BLaER1 treated with 17β-estradiol and CSF1 and Interleukin-3, amounts not matched to agents 10 nM and 100 nM (cell line): ENCODE data around the gene ABITRAM.

ENCODE experiments used
- H3K27ac ChIP-seq, 11 experiments: shearing (Covaris generic); formaldehyde crosslinking; 2 replicates each; pipeline ENCODE4 v1.8.1; 2022
- H3K27me3 ChIP-seq, 11 experiments: shearing (Covaris generic); formaldehyde crosslinking; 2 replicates each; pipeline ENCODE4 v1.8.1; 2022
- H3K36me3 ChIP-seq, 11 experiments: shearing (Covaris generic); formaldehyde crosslinking; 2 replicates each; pipeline ENCODE4 v1.8.1; 2022
- H3K4me1 ChIP-seq, 10 experiments: shearing (Covaris generic); formaldehyde crosslinking; 2 replicates each; pipeline ENCODE4 v1.8.1; 2022
- H3K4me2 ChIP-seq, 11 experiments: shearing (Covaris generic); formaldehyde crosslinking; 2 replicates each; pipeline ENCODE4 v1.8.1; 2022
- H3K4me3 ChIP-seq, 10 experiments: shearing (Covaris generic); formaldehyde crosslinking; 2 replicates each; pipeline ENCODE4 v1.8.1; 2022
- H3K9ac ChIP-seq, 11 experiments: shearing (Covaris generic); formaldehyde crosslinking; 2 replicates each; pipeline ENCODE4 v1.8.1; 2022
- H3K9me3 ChIP-seq, 11 experiments: shearing (Covaris generic); formaldehyde crosslinking; replicated peaks in 1 of 11; 2 replicates each; pipeline ENCODE4 v1.8.1; 2022
- H4K20me1 ChIP-seq, 11 experiments: shearing (Covaris generic); formaldehyde crosslinking; 2 replicates each; pipeline ENCODE4 v1.8.1; 2022
- Cebpa-rat ChIP-seq, 11 experiments: shearing (Covaris generic); IDR thresholded peaks; 2 replicates each; pipeline ENCODE4 v1.8.1; 2022

Gene ABITRAM

DNA sequence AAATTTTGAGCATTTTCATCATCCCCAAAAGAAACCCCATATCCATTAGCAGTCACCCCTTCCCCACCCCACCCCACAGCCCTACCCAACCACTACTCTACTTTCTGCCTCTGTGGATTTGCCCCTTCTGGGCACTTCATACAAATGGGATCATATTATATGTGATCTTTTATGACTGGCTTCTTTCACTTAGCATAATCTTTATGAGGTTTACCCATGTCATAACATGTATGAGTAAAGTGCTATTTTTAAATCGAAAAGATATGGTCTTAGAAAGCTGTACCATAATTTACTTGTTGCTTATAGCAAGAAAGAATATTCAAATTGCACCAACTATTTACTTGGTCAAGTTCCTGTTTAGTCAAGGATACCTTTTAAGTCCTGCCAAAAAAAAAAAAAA is 13.0 kb upstream of the ABITRAM start:
- TF ChIP-seq Cebpa-rat (IDR thresholded peaks at IDR 0.05), result no peak
- Histone ChIP-seq H3K4me3 (no peak overlapping the region), H3K36me3 (peaks cover 74 to 100% (median 98%) of the 10 kb centered on the region in 11 experiments), H3K4me1 (no peaks in the 10 kb centered on the region), H3K27me3 (no peaks in the 10 kb centered on the region), H3K9ac (no peak overlapping the region), H3K4me2 (no peak overlapping the region), H3K27ac (no peak overlapping the region), H3K9me3 (no peaks in the 10 kb centered on the region), H4K20me1 (no peaks in the 10 kb centered on the region; a peak in 1 of 22 replicates)

DNA sequence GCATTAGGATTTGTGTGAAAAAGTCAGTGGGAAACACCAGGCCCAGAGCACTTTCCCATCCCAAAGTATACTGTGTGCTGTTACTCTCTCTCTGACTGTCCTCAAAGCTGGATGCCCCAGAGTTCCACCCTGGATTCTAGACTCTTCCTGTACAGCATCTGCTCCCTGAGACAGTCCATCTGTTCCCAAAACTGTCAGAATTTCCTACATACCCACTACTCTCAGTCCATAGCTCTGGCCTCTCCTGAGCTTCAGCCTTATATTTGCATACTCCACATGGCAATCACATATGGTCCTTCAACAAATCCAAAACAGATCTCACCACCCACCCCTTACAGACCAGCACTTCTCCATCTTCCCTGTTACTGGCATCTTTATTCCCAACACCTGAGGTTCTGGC is 9.7 kb upstream of the ABITRAM start:
- no peak overlapping the region for H3K4me3 ChIP-seq
- H3K4me2 ChIP-seq, result no peak overlapping the region
- no peaks in the 10 kb centered on the region for H3K27me3 ChIP-seq
- H3K9me3 ChIP-seq, result no peaks in the 10 kb centered on the region
- H4K20me1 ChIP-seq, result no peaks in the 10 kb centered on the region; a peak in 1 of 22 replicates
- no peak overlapping the region for H3K9ac ChIP-seq
- no peak overlapping the region for H3K27ac ChIP-seq
- H3K4me1 ChIP-seq, result no peaks in the 10 kb centered on the region
- TF ChIP-seq Cebpa-rat (IDR thresholded peaks at IDR 0.05), result no peak
- H3K36me3 ChIP-seq, result peaks cover 84 to 100% (median 98%) of the 10 kb centered on the region in 11 experiments

DNA sequence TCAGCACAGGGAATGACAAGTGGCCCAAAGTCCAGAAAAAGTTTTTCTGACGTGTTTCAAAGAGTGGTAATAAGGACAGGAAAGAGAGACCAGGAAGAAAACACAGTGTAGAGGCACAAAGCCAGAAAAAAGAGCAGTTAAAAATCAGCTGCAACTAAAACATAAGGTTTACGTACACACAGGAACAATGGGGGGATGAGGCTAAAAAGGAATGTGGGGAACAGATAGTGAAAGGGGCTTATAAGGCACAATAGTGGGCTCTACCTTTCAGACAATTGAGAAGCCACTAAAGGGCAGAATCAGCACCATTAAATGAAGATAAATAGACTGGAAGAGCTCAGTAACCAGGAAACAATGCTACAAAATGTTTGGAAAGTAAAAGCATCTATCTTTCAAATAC is 5.8 kb upstream of the ABITRAM start:
- H3K27me3 ChIP-seq, result no peaks in the 10 kb centered on the region
- peaks cover 64 to 77% (median 71%) of the 10 kb centered on the region in 11 experiments for H3K36me3 ChIP-seq
- peaks cover 0 to 13% (median 0%) of the 10 kb centered on the region in 11 experiments; a peak in 4 of 22 replicates for H4K20me1 ChIP-seq
- H3K4me2 ChIP-seq, result no peak overlapping the region
- no peak overlapping the region for H3K27ac ChIP-seq
- no peaks in the 10 kb centered on the region for H3K9me3 ChIP-seq
- H3K4me1 ChIP-seq, result peaks cover 13 to 17% (median 16%) of the 10 kb centered on the region in 10 experiments
- no peak overlapping the region for H3K4me3 ChIP-seq
- no peak overlapping the region for H3K9ac ChIP-seq
- TF ChIP-seq Cebpa-rat (IDR thresholded peaks at IDR 0.05), result no peak

DNA sequence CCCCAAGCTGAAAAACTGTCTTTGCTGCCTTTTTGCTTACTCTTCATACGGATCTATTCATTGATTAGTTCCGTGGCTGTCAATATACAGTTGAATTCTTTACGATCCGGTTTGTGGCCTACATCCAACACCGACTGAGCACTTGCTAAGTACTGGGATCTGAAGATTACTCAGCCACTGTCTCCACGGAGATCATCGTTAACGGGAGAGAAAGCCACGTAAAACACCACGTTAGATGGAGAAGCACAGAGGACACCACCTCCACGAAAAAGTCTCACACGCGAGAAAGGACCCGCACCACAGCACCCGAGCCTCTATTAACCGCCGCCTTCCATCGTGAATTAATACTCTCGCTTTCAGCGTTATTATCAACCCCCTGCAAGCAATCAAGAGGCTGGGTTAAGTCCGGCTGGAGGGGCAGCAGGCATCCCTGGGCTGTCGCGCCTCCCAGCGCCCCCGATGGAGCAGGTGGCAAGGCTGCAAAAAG is 926 bp upstream of the ABITRAM start:
- no peak for TF ChIP-seq Cebpa-rat (IDR thresholded peaks at IDR 0.05)
- no peaks in the 10 kb centered on the region for H3K27me3 ChIP-seq
- peaks cover 0 to 13% (median 0%) of the 10 kb centered on the region in 11 experiments; a peak in 3 of 22 replicates for H4K20me1 ChIP-seq
- peaks cover 21 to 47% (median 38%) of the 10 kb centered on the region in 11 experiments for H3K36me3 ChIP-seq
- peak overlapping the region; percentile 77 to 91 (median 82) for H3K27ac ChIP-seq
- peak overlapping the region; percentile 78 to 90 (median 89) for H3K9ac ChIP-seq
- H3K4me3 ChIP-seq, result peak overlapping the region; percentile 71 to 97 (median 86)
- peak overlapping the region; percentile 83 to 97 (median 91) for H3K4me2 ChIP-seq
- H3K9me3 ChIP-seq, result no peaks in the 10 kb centered on the region
- peaks cover 22 to 29% (median 25%) of the 10 kb centered on the region in 10 experiments for H3K4me1 ChIP-seq

DNA sequence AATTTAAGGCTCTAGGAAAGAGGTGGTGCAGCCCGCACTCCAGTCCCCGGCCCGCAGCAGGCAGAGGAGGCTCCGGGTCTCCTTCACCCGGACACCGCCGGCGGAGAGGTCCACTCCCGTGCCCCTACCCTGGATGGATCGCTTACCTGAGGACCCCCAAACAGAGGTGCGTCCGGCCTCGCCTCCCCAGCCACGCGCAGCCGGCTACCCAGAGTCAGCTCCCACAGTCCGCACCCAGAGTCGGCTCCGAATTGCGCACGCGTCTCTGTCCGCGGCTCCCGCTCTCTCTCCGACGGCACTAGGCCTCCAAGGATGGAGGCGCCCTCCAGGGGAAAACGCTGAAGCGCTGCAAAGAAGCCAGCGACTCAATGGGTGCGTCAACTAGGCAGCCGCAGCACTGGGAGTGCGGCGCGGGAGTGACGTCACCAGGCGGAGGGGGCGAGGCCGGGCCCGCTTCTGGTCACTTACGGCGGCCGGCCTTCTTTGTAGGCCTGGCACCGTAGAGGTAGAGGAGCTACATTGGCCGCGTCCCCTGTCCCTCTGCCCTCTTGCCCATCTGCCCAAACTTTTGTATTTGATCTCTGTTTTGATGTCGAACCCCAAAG is 380 bp upstream of the ABITRAM start, which contains the start of gene ELP1:
Gene ELP1 (minus strand): TSS at position 407 of the 605 bp plus-strand sequence. CDS start 2,978 bp downstream, outside the sequence.
- Histone ChIP-seq H3K36me3 (peaks cover 16 to 45% (median 34%) of the 10 kb centered on the region in 11 experiments), H3K4me3 (peak within 1 kb of the TSS; percentile 71 to 97 (median 86)), H3K4me2 (peak within 1 kb of the TSS; percentile 88 to 97 (median 92)), H4K20me1 (peaks cover 0 to 13% (median 0%) of the 10 kb centered on the region in 11 experiments; a peak in 3 of 22 replicates), H3K27me3 (no peaks in the 10 kb centered on the region), H3K4me1 (peaks cover 22 to 29% (median 25%) of the 10 kb centered on the region in 10 experiments), H3K9ac (peak within 1 kb of the TSS; percentile 78 to 90 (median 89)), H3K9me3 (no peaks in the 10 kb centered on the region), H3K27ac (peak within 1 kb of the TSS; percentile 77 to 91 (median 82))
- no peak for TF ChIP-seq Cebpa-rat (IDR thresholded peaks at IDR 0.05)

DNA sequence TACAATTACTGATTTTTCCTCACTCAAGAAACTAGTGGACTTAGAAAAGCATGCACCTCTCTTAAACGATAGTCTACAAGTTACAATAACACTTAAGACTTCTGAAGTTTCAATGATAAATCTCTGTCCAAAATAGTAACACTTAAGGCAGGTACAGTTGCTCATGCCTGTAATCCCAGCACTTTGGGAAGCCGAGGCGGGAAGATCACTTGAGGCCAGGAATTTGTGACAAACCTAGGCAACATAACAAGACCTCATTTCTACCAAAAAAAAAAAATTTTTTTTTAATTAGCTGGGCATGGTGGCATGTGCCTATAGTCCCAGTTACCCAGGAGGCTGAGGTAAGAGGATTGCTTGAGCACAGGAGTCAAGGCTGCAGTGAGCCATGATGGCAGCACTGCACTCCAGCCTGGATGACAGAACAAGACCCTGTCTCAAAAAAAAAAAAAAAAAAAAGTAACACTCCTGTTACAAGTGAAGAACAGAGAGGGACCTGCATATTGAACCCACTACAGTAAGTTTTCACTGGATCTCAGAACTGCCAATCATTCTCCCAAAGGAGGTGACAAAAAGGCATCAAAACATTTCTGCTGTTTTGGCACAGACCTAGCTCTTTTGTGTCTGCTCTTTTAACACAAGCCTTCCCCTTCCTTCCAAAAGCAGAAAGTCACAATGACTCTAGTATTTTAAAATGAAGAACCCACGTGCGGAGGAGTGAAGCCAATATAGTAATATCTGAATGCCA is 3.5 kb downstream of the ABITRAM start:
- TF ChIP-seq Cebpa-rat (IDR thresholded peaks at IDR 0.05), result no peak
- H3K4me1 ChIP-seq, result peaks cover 11 to 16% (median 14%) of the 10 kb centered on the region in 10 experiments
- peaks cover 25 to 63% (median 38%) of the 10 kb centered on the region in 11 experiments for H3K36me3 ChIP-seq
- no peaks in the 10 kb centered on the region for H3K9me3 ChIP-seq
- H3K4me2 ChIP-seq, result no peak overlapping the region
- peaks cover 0 to 6% (median 0%) of the 10 kb centered on the region in 11 experiments; a peak in 2 of 22 replicates for H4K20me1 ChIP-seq
- no peak overlapping the region for H3K4me3 ChIP-seq
- no peak overlapping the region for H3K9ac ChIP-seq
- H3K27ac ChIP-seq, result no peak overlapping the region
- no peaks in the 10 kb centered on the region for H3K27me3 ChIP-seq

DNA sequence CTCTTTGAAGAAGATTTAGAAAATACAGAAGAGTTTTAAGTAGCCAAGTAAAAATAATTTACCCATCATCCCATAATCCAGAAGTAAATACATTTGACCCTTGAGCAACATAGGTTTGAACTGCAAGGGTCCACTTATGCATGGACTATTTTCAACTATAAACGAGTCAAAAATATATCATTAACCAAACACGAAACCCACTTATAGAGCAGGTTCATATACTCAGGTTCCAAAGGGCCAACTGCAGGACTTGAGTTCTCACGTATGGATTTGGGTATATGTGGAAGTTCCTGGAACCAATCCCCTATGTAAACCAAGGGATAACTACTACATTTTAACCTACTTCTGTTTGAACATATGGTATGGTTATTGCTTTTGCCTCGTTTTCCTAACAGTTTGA is 5.8 kb downstream of the ABITRAM start:
- Histone ChIP-seq H3K27me3 (no peaks in the 10 kb centered on the region), H4K20me1 (no peaks in the 10 kb centered on the region), H3K4me1 (peaks cover 4 to 10% (median 6%) of the 10 kb centered on the region in 10 experiments), H3K4me2 (no peak overlapping the region), H3K27ac (no peak overlapping the region), H3K4me3 (no peak overlapping the region), H3K36me3 (peaks cover 29 to 84% (median 44%) of the 10 kb centered on the region in 11 experiments), H3K9ac (no peak overlapping the region), H3K9me3 (no peaks in the 10 kb centered on the region)
- no peak for TF ChIP-seq Cebpa-rat (IDR thresholded peaks at IDR 0.05)

DNA sequence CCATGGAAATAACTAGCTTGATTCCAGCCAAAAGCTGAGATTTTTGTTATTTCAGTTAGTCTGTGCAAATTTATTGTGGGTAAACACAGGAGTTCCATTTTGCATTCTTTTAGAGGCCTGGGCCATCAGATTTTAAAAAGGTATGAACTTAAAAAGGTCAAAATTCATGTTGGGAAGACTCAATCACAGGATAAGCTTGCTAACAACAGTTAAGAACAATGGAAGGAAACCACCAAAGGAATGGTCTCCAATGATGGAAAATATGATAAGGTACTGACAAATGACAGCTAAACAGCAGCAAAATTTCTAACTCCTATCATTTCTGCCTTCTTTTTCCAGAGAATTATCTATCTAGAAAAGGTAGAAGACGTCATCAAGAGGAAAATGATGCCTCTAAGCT is 16.0 kb downstream of the ABITRAM start:
- TF ChIP-seq Cebpa-rat (IDR thresholded peaks at IDR 0.05), result no peak
- Histone ChIP-seq H3K36me3 (peaks cover 0 to 53% (median 10%) of the 10 kb centered on the region in 11 experiments; a peak in 10 of 22 replicates), H3K4me2 (no peak overlapping the region), H3K4me3 (no peak overlapping the region), H3K4me1 (peaks cover 0 to 4% (median 0%) of the 10 kb centered on the region in 10 experiments; a peak in 1 of 20 replicates), H3K27me3 (no peaks in the 10 kb centered on the region), H3K9me3 (no peaks in the 10 kb centered on the region), H3K9ac (no peak overlapping the region), H3K27ac (no peak overlapping the region), H4K20me1 (no peaks in the 10 kb centered on the region)

DNA sequence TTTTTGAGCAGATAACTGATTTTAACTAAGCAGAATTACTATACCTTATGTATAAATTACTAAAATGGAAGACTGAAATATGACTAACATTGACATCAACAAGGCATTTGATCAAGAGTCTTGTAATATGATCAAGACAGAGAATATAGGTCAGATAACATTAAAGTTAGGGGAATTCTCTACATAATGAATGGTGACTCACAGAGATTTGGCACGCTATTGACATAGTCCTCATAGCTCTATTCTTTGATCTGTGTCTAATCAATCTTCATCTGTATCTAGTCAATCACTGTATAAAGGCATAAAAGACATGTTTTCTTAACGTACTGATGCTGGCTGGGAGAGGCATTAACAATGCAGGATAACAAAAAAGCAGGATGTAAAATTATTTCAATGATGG is 17.4 kb downstream of the ABITRAM start:
- Histone ChIP-seq H3K9me3 (no peaks in the 10 kb centered on the region), H3K4me1 (peaks cover 0 to 4% (median 0%) of the 10 kb centered on the region in 10 experiments; a peak in 1 of 20 replicates), H3K4me2 (no peak overlapping the region), H3K27ac (no peak overlapping the region), H3K4me3 (no peak overlapping the region), H4K20me1 (no peaks in the 10 kb centered on the region), H3K9ac (no peak overlapping the region), H3K36me3 (peaks cover 0 to 39% (median 10%) of the 10 kb centered on the region in 11 experiments; a peak in 9 of 22 replicates), H3K27me3 (no peaks in the 10 kb centered on the region)
- TF ChIP-seq Cebpa-rat (IDR thresholded peaks at IDR 0.05), result no peak
